ENCODE measurements around the gene PRELP.

Gene PRELP

GRCh38 chr1:203428981-203429599 lies 46.5 kb upstream of the PRELP start:
- TF ChIP-seq FOXP2 (optimal IDR thresholded peaks at IDR 0.05; ENCODE audit: borderline replicate concordance, extremely low read depth, extremely low read length, insufficient read depth) (no peak), TAF1 (IDR thresholded peaks at IDR 0.05; ENCODE audit: borderline replicate concordance, insufficient read depth, low read length) (no peak), SIN3A (IDR thresholded peaks at IDR 0.05; ENCODE audit: borderline replicate concordance, insufficient read depth, low read length) (no peak), POLR2AphosphoS5 (IDR thresholded peaks at IDR 0.05; ENCODE audit: low read depth, low read length) (no peak), REST (IDR thresholded peaks at IDR 0.05; ENCODE audit: insufficient read depth in 1 of 2, low read depth in 2 of 2, low read length in 2 of 2) (no peak)

- no peak for TF ChIP-seq SIN3A (IDR thresholded peaks at IDR 0.05; ENCODE audit: borderline replicate concordance, insufficient read depth, low read length)
- TF ChIP-seq REST (IDR thresholded peaks at IDR 0.05; ENCODE audit: insufficient read depth in 1 of 2, low read depth in 2 of 2, low read length in 2 of 2), result no peak
- no peak for TF ChIP-seq FOXP2 (optimal IDR thresholded peaks at IDR 0.05; ENCODE audit: borderline replicate concordance, extremely low read depth, extremely low read length, insufficient read depth)
- no peak for TF ChIP-seq POLR2AphosphoS5 (IDR thresholded peaks at IDR 0.05; ENCODE audit: low read depth, low read length)
- TF ChIP-seq TAF1 (IDR thresholded peaks at IDR 0.05; ENCODE audit: borderline replicate concordance, insufficient read depth, low read length), result no peak
Measured at GRCh38 chr1:203435615-203436014, 40.0 kb upstream of the PRELP start.

GRCh38 chr1:203437696-203438315 lies 37.8 kb upstream of the PRELP start:
- TF ChIP-seq POLR2AphosphoS5 (IDR thresholded peaks at IDR 0.05; ENCODE audit: low read depth, low read length) (no peak), TAF1 (IDR thresholded peaks at IDR 0.05; ENCODE audit: borderline replicate concordance, insufficient read depth, low read length) (no peak), REST (IDR thresholded peaks at IDR 0.05; ENCODE audit: insufficient read depth in 1 of 2, low read depth in 2 of 2, low read length in 2 of 2) (no peak), FOXP2 (optimal IDR thresholded peaks at IDR 0.05; ENCODE audit: borderline replicate concordance, extremely low read depth, extremely low read length, insufficient read depth) (no peak), SIN3A (IDR thresholded peaks at IDR 0.05; ENCODE audit: borderline replicate concordance, insufficient read depth, low read length) (no peak)

- TF ChIP-seq FOXP2 (optimal IDR thresholded peaks at IDR 0.05; ENCODE audit: borderline replicate concordance, extremely low read depth, extremely low read length, insufficient read depth), result no peak
- no peak for TF ChIP-seq SIN3A (IDR thresholded peaks at IDR 0.05; ENCODE audit: borderline replicate concordance, insufficient read depth, low read length)
- no peak for TF ChIP-seq TAF1 (IDR thresholded peaks at IDR 0.05; ENCODE audit: borderline replicate concordance, insufficient read depth, low read length)
- no peak for TF ChIP-seq POLR2AphosphoS5 (IDR thresholded peaks at IDR 0.05; ENCODE audit: low read depth, low read length)
- TF ChIP-seq REST (IDR thresholded peaks at IDR 0.05; ENCODE audit: insufficient read depth in 1 of 2, low read depth in 2 of 2, low read length in 2 of 2), result no peak
Measured at GRCh38 chr1:203439131-203439730, 36.4 kb upstream of the PRELP start.
